Hepatocyte (in vitro differentiated cells): ENCODE results near the gene OR51B5.

Source experiments
- CTCF ChIP-seq: fragments of 200-600 bp; sonication (generic); IDR thresholded peaks from 2 replicates; pipeline ENCODE4 v1.5.1; 2016; ENCODE audit warnings: antibody characterized with exemption, mild to moderate bottlenecking; ENCODE audit not compliant: poor library complexity
- EZH2 ChIP-seq: fragments of 200-600 bp; sonication (generic); IDR thresholded peaks from 2 replicates; pipeline ENCODE4 v1.6.1; 2016; ENCODE audit warnings: antibody characterized with exemption, mild to moderate bottlenecking, borderline replicate concordance

- TF ChIP-seq EZH2 (no peak), CTCF (no peak)
These were observed 50.3 kb downstream of the OR51B5 start for GRCh38 chr11:5293028-5293427.
